ENCODE data around the gene HHLA2.

- TF ChIP-seq CTCF (IDR thresholded peaks at IDR 0.05; ENCODE audit: low read length) (no peak), EZH2 (optimal IDR thresholded peaks at IDR 0.05; ENCODE audit: low read depth, low read length) (no peak), EZH2phosphoT487 (IDR thresholded peaks at IDR 0.05; ENCODE audit: low read length) (no peak)
Observed at GRCh38 chr3:108388136-108389132, 92.1 kb downstream of the HHLA2 start.

Data from MM.1S (cell line).